ENCODE results near the gene RNF31.
A peak's percentile ranks its signal among the peaks of the same experiment; 100 is the strongest.

RNF31 gene

DNA sequence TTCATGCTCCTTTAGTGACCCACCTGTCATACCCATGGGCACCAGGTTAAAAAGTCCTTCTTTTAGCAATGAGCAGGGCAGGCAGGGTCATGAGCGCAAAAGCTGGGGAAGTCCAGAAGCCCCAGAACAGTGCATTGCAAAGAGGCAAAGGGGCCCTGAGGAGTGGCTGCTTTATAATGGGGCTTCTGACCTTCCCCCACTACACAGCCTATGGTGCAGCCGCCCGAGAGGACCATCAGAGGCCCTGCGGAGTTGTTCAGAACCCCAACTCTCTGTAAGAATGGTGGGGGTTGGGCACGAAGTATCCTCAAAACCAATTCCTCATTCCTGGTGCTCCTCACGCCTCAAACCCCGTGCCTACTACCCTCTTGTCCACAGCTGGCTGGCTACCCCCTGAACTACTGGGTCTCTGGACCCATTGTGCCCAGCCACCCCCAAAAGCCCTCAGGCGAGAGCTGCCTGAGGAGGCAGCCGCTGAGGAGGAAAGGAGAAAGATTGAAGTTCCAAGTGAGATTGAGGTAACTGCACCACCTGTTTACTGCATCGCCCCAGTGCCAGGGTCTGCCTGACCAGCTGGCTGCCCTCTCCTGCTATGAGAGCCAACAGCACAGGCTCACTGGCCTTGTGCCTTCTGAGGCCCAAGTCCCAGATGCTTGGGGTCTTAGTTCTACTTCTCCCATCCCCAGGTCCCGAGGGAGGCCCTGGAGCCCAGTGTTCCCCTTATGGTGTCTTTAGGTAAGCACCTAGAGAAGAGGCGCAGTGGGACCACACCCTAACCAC lies 31.3 kb downstream of the RNF31 start:
- TF ChIP-seq, protein P1, sequence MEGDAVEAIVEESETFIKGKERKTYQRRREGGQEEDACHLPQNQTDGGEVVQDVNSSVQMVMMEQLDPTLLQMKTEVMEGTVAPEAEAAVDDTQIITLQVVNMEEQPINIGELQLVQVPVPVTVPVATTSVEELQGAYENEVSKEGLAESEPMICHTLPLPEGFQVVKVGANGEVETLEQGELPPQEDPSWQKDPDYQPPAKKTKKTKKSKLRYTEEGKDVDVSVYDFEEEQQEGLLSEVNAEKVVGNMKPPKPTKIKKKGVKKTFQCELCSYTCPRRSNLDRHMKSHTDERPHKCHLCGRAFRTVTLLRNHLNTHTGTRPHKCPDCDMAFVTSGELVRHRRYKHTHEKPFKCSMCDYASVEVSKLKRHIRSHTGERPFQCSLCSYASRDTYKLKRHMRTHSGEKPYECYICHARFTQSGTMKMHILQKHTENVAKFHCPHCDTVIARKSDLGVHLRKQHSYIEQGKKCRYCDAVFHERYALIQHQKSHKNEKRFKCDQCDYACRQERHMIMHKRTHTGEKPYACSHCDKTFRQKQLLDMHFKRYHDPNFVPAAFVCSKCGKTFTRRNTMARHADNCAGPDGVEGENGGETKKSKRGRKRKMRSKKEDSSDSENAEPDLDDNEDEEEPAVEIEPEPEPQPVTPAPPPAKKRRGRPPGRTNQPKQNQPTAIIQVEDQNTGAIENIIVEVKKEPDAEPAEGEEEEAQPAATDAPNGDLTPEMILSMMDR (IDR thresholded peaks at IDR 0.05; ENCODE audit: insufficient read depth, low read depth, low read length, missing control alignments): no peak

DNA sequence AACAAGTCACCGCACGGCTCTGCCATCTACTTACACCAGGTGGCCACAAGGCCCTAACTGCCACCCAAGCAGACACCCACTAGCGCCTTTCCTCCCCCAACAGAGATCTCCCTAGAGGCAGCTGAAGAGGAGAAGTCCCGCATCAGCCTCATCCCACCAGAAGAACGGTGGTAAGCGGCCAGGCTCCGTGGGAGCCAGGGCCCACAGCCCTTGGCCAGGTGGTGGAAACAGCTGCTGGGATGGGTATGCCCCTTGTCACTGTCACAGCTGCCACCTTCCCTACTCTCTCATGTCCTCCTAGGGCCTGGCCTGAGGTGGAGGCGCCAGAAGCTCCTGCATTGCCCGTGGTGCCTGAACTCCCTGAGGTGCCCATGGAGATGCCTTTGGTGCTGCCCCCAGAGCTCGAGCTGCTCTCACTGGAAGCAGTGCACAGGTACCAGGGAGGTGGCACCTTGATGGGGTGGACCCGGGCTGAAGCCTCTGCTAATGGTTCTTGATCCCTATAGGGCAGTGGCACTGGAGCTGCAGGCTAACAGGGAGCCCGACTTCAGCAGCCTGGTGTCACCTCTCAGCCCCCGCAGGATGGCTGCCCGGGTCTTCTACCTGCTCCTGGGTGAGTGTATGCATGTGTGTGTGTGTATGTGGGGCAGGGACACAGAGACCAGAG lies 32.1 kb downstream of the RNF31 start:
- no peak overlapping the region for H3K4me3 ChIP-seq (ENCODE audit: low read length)
- no peak for DNase-seq (ENCODE audit: low read depth)
- TF ChIP-seq, protein P1 (IDR thresholded peaks at IDR 0.05; ENCODE audit: insufficient read depth, low read depth, low read length, missing control alignments): no peak

More for the DNA sequence above, 31.3 kb downstream of the RNF31 start:
- H3K4me3 ChIP-seq (ENCODE audit: low read length): no peak overlapping the region
- DNase-seq (ENCODE audit: low read depth): no peak

DNA sequence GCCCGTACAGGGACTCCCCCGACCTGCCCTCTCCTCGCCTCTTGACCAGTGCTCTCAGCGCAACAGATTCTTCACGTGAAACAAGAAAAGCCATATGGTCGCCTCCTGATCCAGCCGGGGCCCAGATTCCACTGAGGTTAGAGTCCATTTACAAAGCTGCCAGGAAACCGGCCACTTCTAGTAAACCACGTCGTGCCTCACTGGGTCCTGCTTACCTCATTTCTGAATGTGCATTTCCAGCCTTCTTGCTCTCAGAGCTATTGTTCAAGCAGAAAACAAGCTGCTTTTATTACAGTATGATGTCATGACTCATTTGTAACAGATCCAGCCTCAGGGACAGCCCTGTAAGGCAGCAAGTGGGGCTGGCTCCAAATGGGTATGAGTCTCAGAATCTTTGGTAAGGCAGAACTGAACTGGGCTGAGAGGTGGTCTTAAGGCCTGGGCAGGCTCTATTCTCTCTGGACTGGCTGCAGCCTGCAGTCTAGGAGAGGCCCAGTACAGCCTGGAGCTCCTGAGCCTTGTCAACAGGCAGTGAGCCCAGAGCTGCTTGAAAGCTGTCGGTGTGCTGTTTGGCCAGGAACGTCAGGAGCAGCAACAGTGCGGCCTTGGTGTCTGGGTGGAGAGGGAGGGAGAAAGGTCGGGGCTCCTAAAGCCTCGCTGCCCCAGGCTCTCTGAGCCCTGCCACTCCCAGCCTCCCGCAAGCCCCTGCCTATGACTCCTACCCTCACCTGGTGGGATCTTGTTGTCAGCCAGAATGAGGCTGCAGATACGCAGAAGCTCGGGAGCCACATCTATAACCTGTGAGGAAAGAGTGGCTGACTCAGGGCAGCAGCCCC lies 32.9 kb downstream of the RNF31 start:
- DNase-seq (ENCODE audit: low read depth): peak; percentile 39
- TF ChIP-seq, protein P1 (IDR thresholded peaks at IDR 0.05; ENCODE audit: insufficient read depth, low read depth, low read length, missing control alignments): no peak
- H3K4me3 ChIP-seq (ENCODE audit: low read length): no peak overlapping the region

DNA sequence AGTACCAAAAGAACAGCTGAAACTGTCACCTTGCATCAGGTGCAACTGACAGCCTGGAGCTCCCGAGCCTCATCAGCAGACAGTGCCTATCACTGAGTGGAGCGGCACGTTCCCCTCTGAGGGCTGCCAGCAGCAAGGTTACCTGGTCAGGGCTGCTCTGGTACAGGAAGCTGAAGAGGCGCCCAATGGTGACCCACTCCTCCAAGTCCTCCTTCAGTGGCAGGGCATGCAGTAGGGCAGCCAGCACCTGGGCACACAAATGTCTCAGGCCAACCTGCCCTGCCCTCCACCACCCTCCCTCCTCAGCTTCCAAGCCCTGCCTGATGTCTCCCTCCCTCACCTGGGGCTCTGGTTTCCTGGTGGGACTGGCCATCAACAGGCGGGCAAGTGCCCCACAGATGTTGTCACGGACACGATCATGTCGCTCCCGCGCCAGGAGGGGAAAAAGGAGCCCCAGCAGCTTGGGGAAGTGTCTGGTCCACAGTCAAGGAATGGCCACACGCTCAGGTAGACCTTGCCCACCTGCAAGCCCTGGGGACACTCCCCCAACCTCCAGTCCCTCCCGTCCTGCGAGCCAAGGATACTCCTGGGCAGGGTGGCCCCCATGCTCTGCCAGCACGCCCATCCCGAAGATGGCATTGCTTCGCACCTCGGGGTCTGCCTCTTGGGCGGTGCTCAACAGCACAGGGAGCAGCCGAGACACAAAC lies 34.2 kb downstream of the RNF31 start:
- DNase-seq (ENCODE audit: low read depth): no peak
- H3K4me3 ChIP-seq (ENCODE audit: low read length): no peak overlapping the region
- TF ChIP-seq, protein P1 (IDR thresholded peaks at IDR 0.05; ENCODE audit: insufficient read depth, low read depth, low read length, missing control alignments): no peak

DNA sequence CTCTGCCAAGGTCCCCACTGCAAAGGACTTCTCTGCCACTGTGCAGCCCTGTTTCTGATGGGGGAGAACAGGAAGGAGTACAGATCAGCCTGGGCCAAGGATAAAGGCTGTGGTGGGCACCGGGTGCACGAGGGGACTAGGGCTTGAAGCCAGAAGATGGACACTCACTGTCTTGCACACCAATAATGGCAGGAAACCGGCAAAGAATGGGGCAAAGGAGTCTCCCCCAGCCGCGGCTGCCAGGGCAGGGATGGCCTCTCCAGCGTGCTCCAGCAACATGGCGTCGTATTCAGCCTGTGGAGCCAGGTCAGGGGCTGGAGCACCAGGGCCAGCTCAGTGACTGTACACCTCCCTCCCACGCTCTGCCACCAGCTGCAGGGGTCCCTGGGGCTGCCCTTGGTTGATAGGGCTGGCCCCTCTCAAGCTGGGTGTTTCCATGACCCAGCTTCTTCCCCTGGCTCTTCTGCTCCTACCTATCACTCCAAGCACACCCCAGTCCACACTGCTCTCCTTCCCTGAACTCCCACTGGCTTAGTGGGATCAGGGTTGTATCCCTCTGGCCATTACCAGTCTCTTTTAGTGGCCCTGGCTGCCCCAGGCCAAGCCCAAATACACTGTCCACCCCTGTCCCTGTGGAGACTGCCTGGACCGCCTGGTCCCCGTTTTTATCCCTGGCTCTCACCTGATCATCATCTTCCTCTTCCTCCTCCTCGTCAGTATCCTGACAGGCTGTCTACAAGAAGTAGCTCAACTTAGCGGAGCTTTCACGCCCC lies 35.0 kb downstream of the RNF31 start:
- H3K4me3 ChIP-seq (ENCODE audit: low read length): no peak overlapping the region
- TF ChIP-seq, protein P1 (IDR thresholded peaks at IDR 0.05; ENCODE audit: insufficient read depth, low read depth, low read length, missing control alignments): no peak
- no peak for DNase-seq (ENCODE audit: low read depth)

DNA sequence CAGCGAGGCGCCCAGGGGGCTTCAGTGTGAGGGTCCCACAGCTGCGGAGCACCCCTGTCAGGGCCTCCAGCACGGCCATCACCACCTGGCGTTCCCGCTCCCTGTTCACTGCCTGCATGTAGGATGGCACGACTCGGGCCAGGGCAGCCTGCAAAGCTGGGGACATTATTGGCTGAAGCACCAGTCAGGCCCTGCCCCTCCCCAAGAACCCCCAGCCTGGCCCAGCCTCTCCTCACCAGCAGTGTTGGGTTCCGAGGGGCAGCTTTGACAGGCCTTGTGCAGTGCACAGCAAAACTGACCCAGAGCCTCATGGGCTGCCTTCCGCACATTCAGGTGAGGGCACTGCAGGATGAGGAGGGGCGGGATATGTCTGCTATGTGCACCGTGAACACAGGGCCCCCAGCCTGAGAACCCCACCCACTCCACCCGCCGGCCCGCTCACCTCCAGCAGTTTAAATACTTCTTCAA lies 35.8 kb downstream of the RNF31 start:
- TF ChIP-seq, protein P1 (IDR thresholded peaks at IDR 0.05; ENCODE audit: insufficient read depth, low read depth, low read length, missing control alignments): no peak
- no peak overlapping the region for H3K4me3 ChIP-seq (ENCODE audit: low read length)
- no peak for DNase-seq (ENCODE audit: low read depth)
